CD14-positive monocyte (primary cell): ENCODE results near the gene EMILIN2. TPM values are rescaled to one million over a fixed set of nuclear protein-coding genes. Genes with fewer than 3 reads are reported as not detected.
A peak's percentile ranks its signal among the peaks of the same experiment; 100 is the strongest.
"Not testable (repeated sequence)": the region's sequence is repeated elsewhere in the genome, so short reads cannot be mapped to it uniquely, and the experiment has no call there.

Experiments
- DNase-seq, 3 donors: peaks; one replicate each; pipeline ENCODE4 v3.0.0-alpha.2; 2011 to 2022
- H2AFZ ChIP-seq: 2 replicates; pipeline ENCODE4 v1.6.0; 2012; ENCODE audit warnings: mild to moderate bottlenecking, low read depth, low read length, inconsistent platforms; ENCODE audit not compliant: insufficient read depth, poor library complexity, severe bottlenecking
- H3K27ac ChIP-seq, 2 donors: 1 replicate in 1 of 2; 2 replicates in 1 of 2; pipeline ENCODE4 v1.5.1; 2012 to 2013; ENCODE audit warnings: low read length in 2 of 2, control low read depth in 1 of 2, inconsistent platforms in 1 of 2, low read depth in 1 of 2, mild to moderate bottlenecking in 1 of 2
- H3K27me3 ChIP-seq, 2 donors: one replicate each; pipeline versions ENCODE4 v1.6.0 to v1.6.1; 2011 to 2013; ENCODE audit warnings: low read length in 2 of 2; ENCODE audit not compliant: control insufficient read depth in 2 of 2, insufficient read depth in 2 of 2
- H3K36me3 ChIP-seq, 2 donors: replicated peaks in 1 of 2; 1 replicate in 1 of 2; 2 replicates in 1 of 2; pipeline versions ENCODE4 v1.5.1 to v1.6.1; 2012 to 2013; ENCODE audit warnings: low read length in 2 of 2, control low read depth in 1 of 2, inconsistent platforms in 1 of 2, mild to moderate bottlenecking in 1 of 2; ENCODE audit not compliant: insufficient read depth in 2 of 2, control insufficient read depth in 1 of 2
- H3K4me1 ChIP-seq, 2 donors: 1 replicate in 1 of 2; 2 replicates in 1 of 2; pipeline versions ENCODE4 v1.5.1 to v1.6.1; 2012 to 2013; ENCODE audit warnings: low read length in 2 of 2, control low read depth in 1 of 2, inconsistent platforms in 1 of 2, mild to moderate bottlenecking in 1 of 2, moderate library complexity in 1 of 2; ENCODE audit not compliant: insufficient read depth in 2 of 2, control insufficient read depth in 1 of 2
- H3K4me2 ChIP-seq: replicated peaks from 2 replicates; pipeline ENCODE3; 2012; ENCODE audit warnings: low read length, moderate library complexity, mild to moderate bottlenecking; ENCODE audit not compliant: poor library complexity, severe bottlenecking; ENCODE audit errors: extremely low read depth
- H3K4me3 ChIP-seq, 3 experiments: fragments of 200-600 bp in 1 of 3; sonication (generic) in 1 of 3; replicated peaks in 1 of 3; 1 replicate in 2 of 3; 2 replicates in 1 of 3; pipeline ENCODE4 v1.5.1; 2011 to 2013; ENCODE audit warnings: low read length in 3 of 3, mild to moderate bottlenecking in 3 of 3, control low read depth in 2 of 3, low read depth in 2 of 3, inconsistent platforms in 1 of 3, moderate library complexity in 1 of 3
- H3K79me2 ChIP-seq: 2 replicates; pipeline ENCODE4 v1.6.0; 2012; ENCODE audit warnings: mild to moderate bottlenecking, control low read depth, inconsistent platforms, low read length, moderate library complexity; ENCODE audit not compliant: insufficient read depth
- H3K9ac ChIP-seq: 2 replicates; pipeline ENCODE4 v1.6.0; 2017; ENCODE audit warnings: low read length, mild to moderate bottlenecking; ENCODE audit not compliant: insufficient read depth, poor library complexity, severe bottlenecking
- H3K9me3 ChIP-seq, 2 donors: replicated peaks in 1 of 2; 1 replicate in 1 of 2; 2 replicates in 1 of 2; pipeline versions ENCODE4 v1.5.1 to v1.6.1; 2012 to 2013; ENCODE audit warnings: low read length in 2 of 2, control low read depth in 1 of 2; ENCODE audit not compliant: control insufficient read depth in 1 of 2, insufficient read depth in 1 of 2
- H4K20me1 ChIP-seq: 2 replicates; pipeline ENCODE4 v1.6.0; 2012; ENCODE audit warnings: mild to moderate bottlenecking, low read length, control low read depth, moderate library complexity; ENCODE audit not compliant: insufficient read depth
- H3K27ac Mint-ChIP-seq, 7 donors: one replicate each; pipeline ENCODE4 v1.8.0; 2020; ENCODE audit warnings: mild to moderate bottlenecking in 7 of 7, mixed read lengths in 7 of 7, moderate library complexity in 6 of 7, inconsistent platforms in 2 of 7
- H3K27me3 Mint-ChIP-seq, 3 donors: one replicate each; pipeline ENCODE4 v1.8.0; 2021 to 2022; ENCODE audit warnings: low read depth in 3 of 3, mild to moderate bottlenecking in 3 of 3, mixed read lengths in 3 of 3, moderate library complexity in 3 of 3, inconsistent platforms in 1 of 3
- H3K36me3 Mint-ChIP-seq, 2 donors: one replicate each; pipeline ENCODE4 v1.8.0; 2020; ENCODE audit warnings: mixed read lengths in 2 of 2, inconsistent platforms in 1 of 2, mild to moderate bottlenecking in 1 of 2
- H3K4me1 Mint-ChIP-seq: one replicate; pipeline ENCODE4 v1.8.0; 2020; ENCODE audit warnings: mild to moderate bottlenecking, mixed read lengths
- H3K4me3 Mint-ChIP-seq, 2 donors: one replicate each; pipeline ENCODE4 v1.8.0; 2020; ENCODE audit warnings: mild to moderate bottlenecking in 2 of 2, mixed read lengths in 2 of 2, moderate library complexity in 1 of 2
- H3K9me3 Mint-ChIP-seq, 7 donors: one replicate each; pipeline ENCODE4 v1.8.0; 2020 to 2022; ENCODE audit warnings: mixed read lengths in 7 of 7, mild to moderate bottlenecking in 6 of 7, moderate library complexity in 6 of 7, inconsistent platforms in 2 of 7
- CTCF ChIP-seq: fragments of 200-600 bp; IDR thresholded peaks from one replicate; pipeline ENCODE4 v1.8.0; 2022; ENCODE audit warnings: antibody characterized with exemption, mild to moderate bottlenecking
- WGBS: methylation state at CpG from one replicate; pipeline ENCODE4 v1.1.5; 2013; ENCODE audit warnings: missing lambda C conversion rate; ENCODE audit not compliant: insufficient coverage; 5-methylcytosine and 5-hydroxymethylcytosine counted together
- intact Hi-C, 2 donors: fragments of 100-400 bp; cut with micrococcal nuclease; formaldehyde crosslinking; loops; one replicate each; pipeline versions ENCODE4 v1.15.0 to v1.15.1; 2023
- polyA plus RNA-seq, 3 donors: library from polyadenylated mRNA; depleted of rRNA in 1 of 3; unstranded in 2 of 3; stranded (reverse) in 1 of 3; fragments of 300-500 nt in 2 of 3; fragments of >200 nt in 1 of 3; fragmentation: Illumina TruSeq in 2 of 3; gene quantifications; 1 replicate in 2 of 3; 2 replicates in 1 of 3; pipeline ENCODE4 v1.2.3, GENCODE V29; 2012 to 2021

EMILIN2 gene
- polyA plus RNA-seq, 3 donors = 30.5 to 43.2 (median 33.8) TPM

- Histone ChIP-seq H3K4me2 (no peak overlapping the region), H3K4me3 (no peak overlapping the region), H3K9me3 (no peaks in the 10 kb centered on the region), H3K27me3 (no peaks in the 10 kb centered on the region), H3K27ac (no peak overlapping the region), H4K20me1 (peaks cover 51% of the 10 kb centered on the region), H3K79me2 (no peaks in the 10 kb centered on the region), H3K4me1 (no peaks in the 10 kb centered on the region), H2AFZ (no peak overlapping the region), H3K36me3 (peaks cover 78 to 88% of the 10 kb centered on the region in 2 donors), H3K9ac (no peak overlapping the region)
- H3K36me3 Mint-ChIP-seq = peaks cover 71 to 74% of the 10 kb centered on the region in 2 donors
- WGBS = no CpG with 5 or more reads among the region's 2 CpGs
- H3K27me3 Mint-ChIP-seq = no peaks in the 10 kb centered on the region
- peak overlapping the region in 3 of 7 donors; percentile 30 to 56 (median 53) for H3K27ac Mint-ChIP-seq
- no peak for DNase-seq
- intact Hi-C loops = no loop called here
- TF ChIP-seq CTCF = no peak
- no peaks in the 10 kb centered on the region for H3K4me1 Mint-ChIP-seq
- no peak overlapping the region for H3K4me3 Mint-ChIP-seq
- H3K9me3 Mint-ChIP-seq = no peaks in the 10 kb centered on the region
Observed at GRCh38 chr18:2799369-2799768, 47.4 kb upstream of the EMILIN2 start.

DNA sequence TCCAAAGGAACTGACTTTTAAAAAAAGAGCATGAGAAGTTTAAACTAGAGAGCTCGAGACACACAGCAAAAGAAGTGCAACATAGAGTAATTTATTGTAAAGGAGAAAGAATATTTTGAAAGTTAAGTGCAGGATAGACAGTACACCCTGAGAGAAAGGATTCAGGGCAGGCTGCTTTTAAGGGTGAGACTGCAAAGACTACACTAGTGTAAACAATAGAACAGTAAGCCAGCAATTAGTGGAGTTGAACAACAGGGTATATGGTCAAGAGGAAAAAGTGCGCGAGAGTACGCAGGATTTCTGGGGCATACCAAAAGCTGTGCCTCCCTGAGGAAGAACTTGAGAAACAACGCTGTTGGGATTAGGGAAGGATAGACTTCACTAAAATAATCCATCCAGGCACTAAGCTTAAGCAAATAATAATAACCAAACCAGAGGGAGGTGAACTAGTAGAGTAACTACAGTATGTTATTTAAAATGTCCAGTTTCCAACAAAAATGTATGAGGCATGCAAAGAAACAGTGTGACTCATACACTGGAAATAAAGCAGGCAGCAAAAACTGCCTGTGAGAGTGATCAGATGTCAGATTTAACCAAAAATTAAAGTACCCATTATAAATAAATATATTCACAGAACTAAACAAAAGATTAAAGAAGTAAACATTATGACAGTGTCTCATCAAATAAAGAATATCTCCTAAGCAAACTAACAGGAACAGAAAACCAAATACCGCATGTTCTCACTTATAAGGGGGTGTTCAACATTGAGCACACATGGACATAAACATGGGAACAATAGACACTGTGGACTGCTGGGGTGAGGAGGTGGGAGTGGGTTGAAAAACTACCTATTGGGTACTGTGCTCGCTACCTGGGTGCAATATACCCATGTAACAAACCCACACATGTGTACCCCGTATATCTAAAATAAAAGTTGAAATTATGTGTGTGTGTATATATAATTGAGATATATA is 40.5 kb upstream of the EMILIN2 start:
- no peak overlapping the region for H3K9ac ChIP-seq
- H3K79me2 ChIP-seq = no peaks in the 10 kb centered on the region
- H3K9me3 ChIP-seq = peaks cover 0 to 6% of the 10 kb centered on the region in 2 donors
- H2AFZ ChIP-seq = no peak overlapping the region
- Mint-ChIP-seq H3K27me3 (no peaks in the 10 kb centered on the region), H3K36me3 (peaks cover 24 to 35% of the 10 kb centered on the region in 2 donors), H3K9me3 (peaks cover 1 to 14% (median 6%) of the 10 kb centered on the region in 7 donors), H3K4me1 (no peaks in the 10 kb centered on the region), H3K27ac (peak overlapping the region in 2 of 7 donors; percentile 10 to 77), H3K4me3 (no peak overlapping the region)
- TF ChIP-seq CTCF = no peak
- intact Hi-C loops = no loop called here
- H3K4me2 ChIP-seq = no peak overlapping the region
- 100% methylated on average over 1 of the region's 8 CpGs for WGBS
- no peaks in the 10 kb centered on the region for H3K27me3 ChIP-seq
- peaks cover 35 to 39% of the 10 kb centered on the region in 2 donors for H3K36me3 ChIP-seq
- H3K27ac ChIP-seq = peak overlapping the region in 1 of 2 donors; percentile 3
- DNase-seq = no peak
- H4K20me1 ChIP-seq = no peaks in the 10 kb centered on the region
- no peaks in the 10 kb centered on the region for H3K4me1 ChIP-seq
- no peak overlapping the region for H3K4me3 ChIP-seq

DNA sequence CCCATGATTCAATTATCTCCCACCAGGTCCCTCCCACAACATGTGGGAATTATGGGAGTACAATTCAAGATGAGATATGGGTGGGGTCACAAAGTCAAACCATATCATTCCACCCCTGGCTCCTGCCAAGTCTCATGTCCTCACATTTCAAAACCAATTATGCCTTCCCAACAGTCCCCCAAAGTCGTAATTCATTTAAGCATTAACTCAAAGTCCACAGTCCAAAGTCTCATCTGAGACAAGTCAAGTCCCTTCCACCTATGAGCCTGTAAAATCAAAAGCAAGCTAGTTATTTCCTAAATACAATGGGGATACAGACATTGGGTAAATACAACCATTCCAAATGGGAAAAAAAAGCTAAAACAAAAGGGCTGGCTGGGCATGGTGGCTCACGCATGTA is 38.2 kb upstream of the EMILIN2 start:
- H4K20me1 ChIP-seq, H3K4me3 ChIP-seq, intact Hi-C loops, H3K27ac ChIP-seq, H3K4me1 ChIP-seq, DNase-seq, H3K27me3 ChIP-seq, H3K27me3 Mint-ChIP-seq, H3K9ac ChIP-seq, H2AFZ ChIP-seq, H3K79me2 ChIP-seq, H3K9me3 ChIP-seq, H3K4me3 Mint-ChIP-seq, H3K27ac Mint-ChIP-seq, H3K4me1 Mint-ChIP-seq, H3K4me2 ChIP-seq: not testable (repeated sequence)
- WGBS = no CpG with 5 or more reads among the region's 2 CpGs
- H3K9me3 Mint-ChIP-seq = peaks cover 7 to 31% (median 15%) of the 10 kb centered on the region in 7 donors
- peaks cover 17 to 25% of the 10 kb centered on the region in 2 donors for H3K36me3 ChIP-seq
- peaks cover 13 to 20% of the 10 kb centered on the region in 2 donors for H3K36me3 Mint-ChIP-seq
